ENCODE results near the gene IYD.
A peak's percentile ranks its signal among the peaks of the same experiment; 100 is the strongest.

IYD gene

GRCh38 chr6:150395388-150396009 lies 26.7 kb downstream of the IYD start:
- DNase-seq: peak; percentile 55

GRCh38 chr6:150403458-150404246 lies 34.8 kb downstream of the IYD start:
- DNase-seq: peak; percentile 81

- no peak for DNase-seq
These were observed 38.1 kb downstream of the IYD start for GRCh38 chr6:150406948-150407347.

- no peak for DNase-seq
These were observed 40.0 kb downstream of the IYD start for GRCh38 chr6:150408842-150409241.

- no peak for DNase-seq
These were observed 40.8 kb downstream of the IYD start for GRCh38 chr6:150409576-150410066.

- DNase-seq: no peak
These were observed 41.6 kb downstream of the IYD start for GRCh38 chr6:150410399-150410798.

- DNase-seq: peak; percentile 26
These were observed 42.1 kb downstream of the IYD start for GRCh38 chr6:150410906-150411305.

- no peak for DNase-seq
These were observed 43.4 kb downstream of the IYD start for GRCh38 chr6:150412221-150412620.

- no peak for DNase-seq
These were observed 44.4 kb downstream of the IYD start for GRCh38 chr6:150413198-150413597.

GRCh38 chr6:150413781-150414281 lies 45.0 kb downstream of the IYD start:
- DNase-seq: no peak

GRCh38 chr6:150416128-150416527 lies 47.3 kb downstream of the IYD start:
- no peak for DNase-seq

GRCh38 chr6:150417250-150417649 lies 48.4 kb downstream of the IYD start:
- no peak for DNase-seq

- DNase-seq: peak; percentile 68
These were observed 49.4 kb downstream of the IYD start for GRCh38 chr6:150417899-150418826.

- peak; percentile 46 for DNase-seq
These were observed 50.2 kb downstream of the IYD start for GRCh38 chr6:150418827-150419594.

- no peak for DNase-seq
These were observed 51.6 kb downstream of the IYD start for GRCh38 chr6:150420428-150420827.

GRCh38 chr6:150420926-150421325 lies 52.1 kb downstream of the IYD start:
- no peak for DNase-seq

- DNase-seq: no peak
These were observed 56.7 kb downstream of the IYD start for GRCh38 chr6:150425508-150425907.

GRCh38 chr6:150426198-150426597 lies 57.4 kb downstream of the IYD start:
- DNase-seq: no peak

- DNase-seq: no peak
These were observed 58.3 kb downstream of the IYD start for GRCh38 chr6:150427037-150427602.

GRCh38 chr6:150427843-150428242 lies 59.0 kb downstream of the IYD start:
- DNase-seq: no peak

GRCh38 chr6:150430815-150431214 lies 62.0 kb downstream of the IYD start:
- no peak for DNase-seq

GRCh38 chr6:150435360-150435759 lies 66.5 kb downstream of the IYD start:
- DNase-seq: no peak

Data from EL (cell line).